Stimulated activated CD4-positive, alpha-beta T cell treated with anti-CD3 and anti-CD28 coated beads, Interleukin-2, amount 100 ng/mL, for 48 hours (primary cell): ENCODE results near the gene CRY1.
"Not testable (repeated sequence)": the region's sequence is repeated elsewhere in the genome, so short reads cannot be mapped to it uniquely, and the experiment has no call there.

Source experiments
- DNase-seq, 2 donors: peaks; one replicate each; pipeline ENCODE4 v3.0.0-alpha.2; 2020

The CRY1 gene

GRCh38 chr12:107058190-107058589, 35.2 kb downstream of the CRY1 start:
- DNase-seq, result no peak

DNA sequence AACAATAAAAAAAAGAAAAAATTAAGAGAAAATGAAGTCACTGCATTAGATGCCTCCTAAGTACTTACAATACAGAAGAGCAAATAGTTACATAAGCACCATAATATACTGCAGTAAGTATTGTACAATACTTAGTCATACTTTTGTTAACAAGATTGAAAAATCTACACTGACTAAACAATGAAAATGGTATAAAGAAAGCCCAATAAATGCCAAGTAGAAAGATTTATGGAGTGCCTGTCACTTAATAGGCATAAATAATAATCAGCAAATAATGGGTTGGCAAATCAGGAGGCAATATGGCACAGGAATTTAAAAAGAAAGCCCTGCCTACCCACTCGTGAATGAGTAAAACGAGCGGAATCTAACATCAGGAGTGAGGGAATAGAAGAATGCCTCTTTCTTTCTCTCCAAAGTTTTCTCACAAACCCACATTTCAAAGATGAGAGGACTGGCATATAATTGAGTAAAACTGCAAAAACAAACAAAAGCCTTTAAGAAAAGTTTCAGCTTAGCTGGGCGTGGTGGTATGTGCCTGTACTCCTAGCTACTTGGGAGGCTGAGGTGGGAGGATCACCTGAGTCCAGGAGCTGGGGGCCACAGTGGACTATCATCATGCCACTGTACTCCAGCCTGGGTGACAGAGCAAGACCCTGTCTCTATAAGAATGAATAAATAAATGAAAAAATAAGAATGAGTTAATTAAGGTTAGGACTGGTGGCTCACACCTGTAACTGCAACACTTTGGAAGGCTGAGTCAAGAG, 36.1 kb downstream of the CRY1 start:
- DNase-seq, result no peak

DNA sequence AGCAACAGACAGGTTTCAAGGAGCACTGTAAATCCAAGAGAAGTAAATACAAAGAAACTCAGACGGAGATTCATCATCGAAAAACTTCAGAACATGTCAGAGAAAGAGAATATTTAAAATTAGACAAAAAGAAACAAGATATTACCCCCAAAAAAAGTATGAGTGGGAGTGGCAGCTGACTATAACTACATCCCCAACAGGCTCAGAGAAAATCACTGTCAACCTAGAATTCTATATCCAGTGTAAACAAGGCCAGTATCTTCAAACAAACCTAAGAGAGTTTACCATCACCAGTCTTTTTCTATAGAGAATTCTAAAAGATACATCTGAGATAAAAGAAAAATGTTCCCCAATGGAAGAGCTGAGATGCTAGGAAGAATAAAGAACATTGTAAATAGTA, 39.6 kb downstream of the CRY1 start:
- no peak for DNase-seq

DNA sequence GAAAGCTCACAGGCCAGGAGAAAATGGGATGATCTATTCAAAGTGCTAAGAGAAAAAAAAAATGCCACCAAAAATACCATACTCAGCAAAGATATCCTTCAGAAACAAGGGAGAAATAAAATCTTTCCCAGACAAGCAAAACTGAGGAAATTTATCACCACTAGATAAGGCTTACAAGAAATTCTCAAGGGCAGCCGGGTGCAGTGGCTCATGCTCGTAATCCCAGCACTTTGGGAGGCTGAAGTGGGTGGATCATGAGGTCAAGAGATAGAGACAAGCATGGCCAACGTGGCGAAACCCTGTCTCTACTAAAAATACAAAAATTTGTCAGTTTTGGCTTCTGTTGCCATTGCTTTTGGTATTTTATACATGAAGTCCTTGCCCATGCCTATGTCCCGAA, 48.2 kb downstream of the CRY1 start:
- DNase-seq, result no peak

DNA sequence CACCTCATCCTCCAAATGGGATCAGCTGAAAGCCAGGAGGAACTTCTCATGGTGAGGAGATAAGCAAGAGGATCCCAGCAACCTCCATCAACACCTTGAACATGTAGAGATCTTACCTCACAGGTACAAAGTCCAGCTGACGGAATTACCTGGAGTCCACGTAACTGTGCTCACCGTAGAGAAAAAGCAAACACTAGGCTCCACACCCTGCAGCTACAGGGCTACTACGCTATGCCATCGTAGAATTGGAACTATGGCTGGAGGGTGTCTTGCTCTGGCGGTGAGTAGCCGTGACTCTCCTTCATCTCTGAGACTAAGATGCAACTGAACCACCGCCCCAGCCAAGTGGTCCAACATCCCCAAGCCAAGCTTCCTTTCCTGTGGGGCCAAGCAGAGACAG, 50.5 kb downstream of the CRY1 start:
- DNase-seq, result no peak

- no peak for DNase-seq
These were observed 57.6 kb downstream of the CRY1 start for GRCh38 chr12:107035733-107036132.

- DNase-seq, result no peak
These were observed 59.3 kb downstream of the CRY1 start for GRCh38 chr12:107033758-107034739.

DNA sequence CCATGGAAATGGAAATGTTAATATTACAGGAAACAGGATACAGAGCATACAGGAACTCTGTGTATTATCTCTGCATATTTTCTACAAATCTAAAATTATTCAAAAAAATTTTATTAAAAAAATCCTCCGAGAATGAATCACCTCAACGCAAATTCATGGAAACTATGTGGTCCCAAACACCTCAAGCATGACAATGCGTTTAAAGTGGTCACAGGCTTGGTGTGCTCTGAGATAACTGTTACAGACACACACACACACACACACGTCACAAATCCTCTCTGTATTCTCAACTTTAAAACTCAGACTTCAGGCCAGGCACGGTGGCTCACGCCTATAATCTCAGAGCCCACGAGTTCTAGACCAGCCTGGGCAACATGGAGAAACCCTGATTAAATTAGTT, 61.1 kb downstream of the CRY1 start:
- no peak for DNase-seq

GRCh38 chr12:107031061-107031460, 62.3 kb downstream of the CRY1 start:
- DNase-seq, result no peak

DNA sequence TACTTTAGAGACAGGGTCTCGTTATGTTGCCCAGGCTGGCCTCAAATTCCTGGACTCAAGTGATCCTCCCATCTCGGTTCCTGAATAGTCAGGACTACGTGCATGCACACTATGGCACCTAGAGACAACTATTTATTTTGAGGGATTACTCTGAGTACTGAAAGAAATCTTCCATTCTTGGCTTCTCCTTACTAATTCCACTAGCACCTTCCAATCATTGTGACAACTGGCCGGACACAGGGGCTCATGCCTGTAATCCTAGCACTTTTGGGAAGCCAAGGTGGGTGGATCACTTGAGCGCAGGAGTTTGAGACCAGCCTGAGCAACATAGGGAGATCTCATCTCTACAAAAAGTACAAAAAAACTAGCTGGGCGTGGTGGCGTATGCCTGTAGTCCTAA, 64.3 kb downstream of the CRY1 start:
- DNase-seq, result no peak

GRCh38 chr12:107027636-107028053, 65.7 kb downstream of the CRY1 start:
- no peak for DNase-seq

GRCh38 chr12:107026806-107027635, 66.3 kb downstream of the CRY1 start:
- DNase-seq, result no peak

DNA sequence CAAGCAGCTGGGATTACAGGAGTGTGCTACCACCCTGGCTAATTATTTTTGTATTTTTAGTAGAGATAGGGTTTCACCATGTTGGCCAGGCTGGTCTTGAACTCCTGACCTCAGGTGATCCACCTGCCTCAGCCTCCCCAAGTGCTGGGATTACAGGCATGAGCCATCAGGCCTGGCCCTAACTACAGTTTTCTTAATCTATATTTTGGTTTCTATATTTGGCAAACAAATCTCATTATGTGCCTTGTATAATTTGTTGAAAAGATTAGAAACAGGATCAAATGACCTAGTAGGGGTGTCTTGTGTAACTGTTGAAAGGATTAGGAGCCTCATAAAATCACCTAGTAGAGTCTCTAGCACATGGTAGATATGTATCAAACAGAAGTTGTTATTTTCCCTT, 67.0 kb downstream of the CRY1 start:
- not testable (repeated sequence) for DNase-seq

DNA sequence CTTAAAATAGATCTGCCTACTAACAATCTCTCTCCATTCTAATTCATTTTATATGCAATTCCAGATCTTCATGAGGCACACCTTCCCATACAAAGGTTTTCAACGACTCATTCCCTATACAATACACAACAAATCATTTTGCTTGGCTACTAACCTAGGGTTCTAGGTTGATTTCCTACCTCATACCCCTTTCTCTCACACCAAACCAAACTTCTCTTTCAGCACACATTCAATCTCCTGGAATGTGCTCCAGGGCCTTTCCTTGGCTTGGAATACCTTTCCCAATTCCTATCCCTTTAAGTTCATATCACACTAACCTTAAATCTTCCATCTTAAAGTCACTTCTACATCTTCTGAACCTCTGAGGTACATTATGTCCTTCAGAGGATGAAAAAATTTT, 67.7 kb downstream of the CRY1 start:
- DNase-seq, result no peak

- DNase-seq, result no peak
These were observed 73.8 kb downstream of the CRY1 start for GRCh38 chr12:107019546-107019945.

GRCh38 chr12:107017042-107017441, 76.3 kb downstream of the CRY1 start:
- DNase-seq, result no peak

GRCh38 chr12:107014055-107014454, 79.3 kb downstream of the CRY1 start:
- no peak for DNase-seq

DNA sequence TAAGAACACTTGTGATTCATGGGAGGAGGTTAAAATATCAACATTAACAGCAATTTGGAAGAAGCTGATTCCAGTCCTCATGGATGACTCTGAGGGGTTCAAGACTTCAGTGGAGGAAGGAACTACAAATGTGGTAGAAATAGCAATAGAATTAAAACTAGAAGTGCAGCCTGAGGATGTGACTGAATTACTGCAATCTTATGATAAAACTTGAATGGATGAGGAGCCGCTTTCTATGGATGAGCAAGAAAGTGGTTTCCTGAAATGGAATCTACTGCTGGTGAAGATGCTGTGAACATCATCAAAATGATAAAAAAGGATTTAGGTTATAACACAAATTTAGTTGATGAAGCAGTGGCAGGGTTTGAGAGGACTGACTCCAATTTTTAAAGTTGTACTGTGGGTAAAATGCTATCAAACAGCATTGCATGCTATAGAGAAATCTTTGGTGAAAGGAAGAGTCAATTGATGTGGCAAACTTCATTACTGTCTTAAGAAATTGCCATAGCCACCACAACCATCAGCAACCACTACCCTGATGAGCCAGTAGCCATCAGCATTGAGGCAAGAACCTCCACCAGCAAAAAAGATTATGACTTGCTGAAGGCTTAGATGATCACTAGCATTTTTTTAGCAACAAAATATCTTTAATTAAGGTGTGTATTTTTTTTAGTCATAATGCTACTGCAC, 80.5 kb downstream of the CRY1 start:
- no peak for DNase-seq

DNA sequence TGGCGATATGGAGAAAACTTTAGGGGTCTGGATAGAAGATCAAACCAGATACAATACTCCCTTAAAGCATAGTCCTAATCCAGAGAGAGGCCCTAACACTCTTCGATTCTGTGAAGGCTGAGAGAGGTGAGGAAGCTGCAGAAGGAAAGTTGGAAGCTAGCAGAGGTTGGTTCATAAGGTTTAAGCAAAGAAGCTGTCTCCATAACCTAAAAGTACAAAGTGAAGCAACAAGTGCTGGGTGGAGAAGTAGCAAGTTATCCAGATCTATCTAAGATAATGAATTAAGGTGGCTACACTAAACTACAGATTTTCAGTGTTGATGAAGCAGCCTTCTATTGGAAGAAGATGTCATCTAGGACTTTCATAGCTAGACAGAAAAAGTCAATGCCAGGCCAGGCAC, 81.8 kb downstream of the CRY1 start:
- no peak for DNase-seq

GRCh38 chr12:107007411-107007810, 85.9 kb downstream of the CRY1 start:
- DNase-seq, result no peak

DNA sequence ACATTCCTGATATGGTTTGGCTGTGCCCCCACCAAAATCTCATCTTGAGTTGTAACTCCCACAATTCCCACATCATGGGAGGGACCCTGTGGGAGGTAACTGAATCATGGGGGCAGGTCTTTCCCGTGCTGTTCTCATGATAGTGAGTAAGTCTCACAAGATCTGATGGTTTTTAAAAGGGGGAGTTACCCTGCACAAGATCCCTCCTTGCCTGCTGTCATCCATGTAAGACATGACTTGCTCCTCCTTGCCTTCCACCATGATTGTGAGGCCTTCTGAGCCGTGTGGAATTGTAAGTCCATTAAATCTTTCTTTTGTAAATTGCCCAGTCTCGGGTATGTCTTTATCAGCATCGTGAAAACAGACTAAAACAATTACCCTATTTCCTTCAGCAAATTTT, 90.7 kb downstream of the CRY1 start:
- not testable (repeated sequence) for DNase-seq

- DNase-seq, result no peak
These were observed 93.9 kb downstream of the CRY1 start for GRCh38 chr12:106999446-106999845.
